HG02798 (cell line): Measurements from ENCODE around the gene FAM227B.

ENCODE experiments used
- ATAC-seq: cut with Tn5 transposase; IDR thresholded peaks from one replicate; pipeline ENCODE4 v1.9.1; 2021; ENCODE audit warnings: mild to moderate bottlenecking; ENCODE audit not compliant: unreplicated experiment, poor library complexity

FAM227B gene

DNA sequence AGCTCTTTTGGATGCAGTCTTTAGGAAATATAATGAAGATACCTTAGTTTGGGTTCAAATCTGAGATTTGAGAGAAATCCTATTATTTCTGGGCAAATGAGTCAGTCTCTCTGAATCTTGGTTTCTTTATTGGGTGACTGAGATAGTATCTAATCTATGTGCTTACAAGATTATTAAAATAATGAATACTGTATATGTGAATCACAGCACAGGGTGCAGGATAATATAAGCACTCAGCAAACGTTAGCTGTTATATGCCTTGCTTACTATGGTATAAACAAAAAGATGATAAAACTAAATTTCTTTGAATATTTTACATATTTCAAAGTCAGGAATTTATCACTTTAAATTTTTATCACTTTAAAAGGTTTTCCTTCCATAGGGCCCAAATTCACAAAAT, 168.0 kb downstream of the FAM227B start:
- no peak for ATAC-seq

DNA sequence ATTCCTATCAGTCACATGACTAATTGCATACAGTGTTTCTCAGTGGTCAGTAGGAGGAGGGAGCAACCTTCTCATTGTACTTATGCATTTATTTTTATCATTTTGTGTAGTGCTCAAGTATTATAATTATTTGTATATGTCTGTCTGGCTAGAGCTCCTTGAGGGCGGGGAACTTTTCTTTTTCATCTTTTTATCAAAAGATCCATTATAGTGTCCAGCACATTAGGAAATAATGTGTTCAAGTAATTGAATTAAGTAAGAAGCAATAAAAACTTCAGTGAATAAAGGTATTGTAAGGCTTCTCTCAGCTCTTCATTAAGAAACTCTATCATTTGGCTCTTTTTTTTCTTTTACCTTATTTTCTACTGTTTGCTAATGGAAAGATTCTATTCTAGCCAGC, 178.8 kb downstream of the FAM227B start:
- ATAC-seq, result no peak

- no peak for ATAC-seq
Measured at GRCh38 chr15:49441356-49441755, 179.3 kb downstream of the FAM227B start.

DNA sequence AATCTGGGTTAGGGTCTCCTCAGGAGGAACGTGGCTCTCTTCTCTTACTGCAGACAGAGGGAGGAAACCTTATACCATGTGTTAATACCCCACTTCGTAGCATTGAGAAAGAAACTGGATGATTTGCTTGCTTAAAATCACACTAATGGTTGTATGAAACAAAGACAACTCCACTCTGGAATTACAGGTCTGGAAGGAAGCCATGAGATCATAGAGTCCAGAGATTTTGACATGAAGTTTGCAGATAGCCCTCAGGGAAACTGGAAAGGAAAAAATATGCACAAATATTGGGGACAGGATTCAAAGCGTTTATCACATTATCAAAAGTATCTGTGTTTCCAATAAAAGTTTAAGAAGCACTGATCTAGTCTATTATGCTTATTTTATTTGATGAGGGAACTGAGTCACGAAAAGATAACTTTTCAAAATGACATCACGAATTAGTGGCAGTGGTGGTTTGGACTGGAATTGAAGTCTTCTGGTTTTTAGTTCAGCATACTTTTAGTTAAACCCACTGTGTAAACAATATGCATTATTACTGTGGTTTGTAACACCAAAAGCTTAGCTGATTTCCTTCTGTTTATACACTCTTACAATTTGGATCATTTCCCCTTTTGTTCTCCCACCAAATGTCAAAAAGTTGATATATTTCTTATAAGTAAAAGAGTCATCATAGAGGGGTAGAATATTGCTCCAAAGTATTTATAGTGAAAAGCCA, 180.8 kb downstream of the FAM227B start:
- ATAC-seq, result no peak

- peak; percentile 87 for ATAC-seq
Measured at GRCh38 chr15:49438962-49439631, 181.5 kb downstream of the FAM227B start.

GRCh38 chr15:49436751-49437150, 183.9 kb downstream of the FAM227B start:
- no peak for ATAC-seq

GRCh38 chr15:49435174-49435573, 185.4 kb downstream of the FAM227B start:
- ATAC-seq, result no peak

DNA sequence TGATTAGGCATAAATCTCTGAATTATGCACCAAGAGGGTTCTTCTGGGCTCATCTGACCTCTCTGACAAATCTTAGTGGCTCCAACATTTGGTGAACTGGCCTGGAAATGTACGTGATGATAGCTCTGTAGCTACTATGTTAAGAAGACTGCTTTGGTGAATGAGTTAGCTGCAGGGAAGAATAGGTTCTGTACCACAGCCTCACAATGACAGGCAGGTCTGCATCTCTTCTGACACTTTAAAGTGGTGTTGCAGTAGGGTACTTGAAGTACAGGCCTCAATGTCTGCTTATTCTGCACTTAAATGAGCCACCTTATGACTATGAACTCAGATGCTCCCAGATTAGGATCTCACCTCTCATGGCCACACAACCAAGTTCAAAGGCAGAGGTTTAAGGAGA, 190.6 kb downstream of the FAM227B start:
- ATAC-seq, result no peak

DNA sequence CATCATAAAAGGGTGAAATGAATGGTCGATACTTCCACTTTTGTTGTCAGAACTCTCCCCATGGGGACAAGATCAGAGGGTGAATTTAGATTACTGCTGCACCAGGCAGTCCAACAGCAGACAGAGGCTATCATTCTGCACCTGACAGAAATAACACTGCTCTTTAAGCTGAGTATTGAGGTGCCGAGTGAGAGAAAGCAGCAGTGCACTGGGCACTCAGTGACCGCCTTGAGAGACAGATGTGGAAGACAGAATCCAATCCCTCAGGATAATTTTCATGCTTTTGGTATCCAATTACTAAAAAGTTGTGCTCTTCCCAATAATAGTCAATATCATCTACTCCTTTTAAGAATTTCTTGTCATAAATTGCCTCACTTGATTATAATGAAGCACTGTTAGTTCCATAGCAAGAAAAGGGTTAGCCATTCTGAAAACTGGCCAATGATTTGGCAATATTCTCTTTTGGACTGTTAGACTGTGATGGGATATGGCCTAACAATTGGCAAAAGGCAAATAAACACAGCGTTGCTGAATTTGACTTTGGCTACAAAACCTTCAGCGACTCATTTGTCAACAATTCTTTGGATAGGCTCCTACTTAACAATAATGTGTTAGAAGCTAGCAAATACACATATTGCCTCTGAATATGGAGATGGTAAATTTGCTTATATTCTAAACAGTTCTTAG, 192.1 kb downstream of the FAM227B start:
- no peak for ATAC-seq

- ATAC-seq, result no peak
Measured at GRCh38 chr15:49427372-49427771, 193.2 kb downstream of the FAM227B start.

GRCh38 chr15:49424954-49425353, 195.7 kb downstream of the FAM227B start:
- no peak for ATAC-seq

DNA sequence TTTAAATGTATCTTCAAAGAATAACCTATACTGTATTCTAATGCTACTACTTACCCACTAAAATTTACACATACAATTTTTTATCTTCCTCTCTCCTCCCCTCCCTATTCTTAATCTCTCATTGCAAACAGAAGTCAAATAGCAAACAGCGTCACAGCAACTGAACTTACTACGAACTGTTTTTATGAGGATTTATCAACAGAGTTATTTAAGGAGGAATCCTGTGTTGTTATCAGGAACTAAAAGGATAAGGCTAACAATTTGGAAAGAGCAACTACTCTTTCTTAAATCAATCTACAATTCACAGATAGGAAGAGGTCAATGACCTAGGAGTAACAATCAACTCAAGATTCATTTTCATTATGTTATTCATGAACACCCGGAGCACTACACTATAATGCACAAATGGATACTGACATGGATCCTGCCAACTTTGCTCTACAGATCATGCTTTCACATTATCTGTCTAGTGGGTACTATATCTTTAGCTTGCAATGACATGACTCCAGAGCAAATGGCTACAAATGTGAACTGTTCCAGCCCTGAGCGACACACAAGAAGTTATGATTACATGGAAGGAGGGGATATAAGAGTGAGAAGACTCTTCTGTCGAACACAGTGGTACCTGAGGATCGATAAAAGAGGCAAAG, 196.6 kb downstream of the FAM227B start:
- ATAC-seq, result no peak

GRCh38 chr15:49423021-49423420, 197.6 kb downstream of the FAM227B start, which contains the start of gene FGF7:
Gene FGF7, plus strand, starts transcription at chr15:49423242. Its CDS starts 1,056 bp downstream, at chr15:49424298.
- no peak for ATAC-seq

DNA sequence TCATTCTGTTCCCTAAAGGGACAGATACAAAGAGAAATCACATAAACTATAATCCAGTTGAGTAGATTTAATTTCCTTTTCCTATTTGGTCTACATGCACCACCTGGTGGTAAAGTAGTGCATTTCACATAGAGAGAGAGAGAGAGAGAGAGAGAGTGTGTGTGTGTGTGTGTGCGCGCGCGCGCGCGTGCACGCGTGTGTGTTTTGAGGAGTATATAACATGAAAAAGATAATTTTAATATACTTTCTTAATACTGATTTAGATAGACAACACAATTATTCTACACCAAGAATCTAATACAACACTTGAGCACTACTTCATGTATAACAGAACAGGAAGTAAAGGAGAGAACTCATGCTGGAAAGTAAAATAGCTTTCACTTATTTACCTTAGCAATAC, 198.6 kb downstream of the FAM227B start:
- no peak for ATAC-seq

- no peak for ATAC-seq
Measured at GRCh38 chr15:49418811-49419210, 201.8 kb downstream of the FAM227B start.

DNA sequence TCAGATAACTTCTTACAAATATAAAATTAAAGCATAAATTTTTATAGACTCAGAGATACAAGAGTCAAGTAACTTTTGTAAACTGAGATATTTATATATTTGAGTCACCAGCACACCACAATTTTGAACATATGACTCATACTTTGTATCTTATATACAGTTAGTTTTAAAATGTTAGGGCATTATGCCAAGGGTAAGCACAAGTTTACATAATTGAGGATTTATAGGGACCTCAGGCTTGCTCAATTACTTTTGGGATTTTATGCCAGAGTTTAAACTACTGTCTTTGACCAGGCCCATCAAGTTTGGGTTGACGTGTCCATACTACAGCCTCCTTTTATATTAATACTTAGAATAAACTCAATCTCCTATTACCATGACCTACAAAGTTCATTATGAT, 205.0 kb downstream of the FAM227B start:
- no peak for ATAC-seq

DNA sequence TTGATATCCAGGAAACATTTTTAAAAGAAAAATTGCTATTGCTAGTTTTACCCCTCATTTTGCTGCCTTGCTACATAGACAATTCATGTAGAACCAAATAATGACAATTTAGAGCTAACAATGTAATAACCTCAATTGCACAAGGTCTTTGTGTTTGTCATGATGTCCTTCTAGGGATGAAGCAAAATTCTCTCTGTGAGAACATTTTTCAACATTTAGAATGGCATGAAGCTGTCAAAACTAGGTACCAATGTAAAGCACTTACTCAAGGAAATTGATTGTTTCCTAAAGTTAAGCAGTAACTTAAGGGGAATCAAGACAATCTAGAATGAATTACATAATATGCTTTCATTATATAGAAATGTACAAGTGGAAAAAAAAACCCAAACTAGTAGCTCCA, 205.5 kb downstream of the FAM227B start:
- no peak for ATAC-seq

GRCh38 chr15:49412797-49413196, 207.8 kb downstream of the FAM227B start:
- no peak for ATAC-seq

- ATAC-seq, result no peak
Measured at GRCh38 chr15:49410641-49411040, 210.0 kb downstream of the FAM227B start.

- no peak for ATAC-seq
Measured at GRCh38 chr15:49406352-49407118, 214.1 kb downstream of the FAM227B start.
